HEK293T (cell line): ENCODE data around the gene SCTR.

ENCODE experiments used
- ARNT ChIP-seq: fragments of 450-650 bp; IDR thresholded peaks from 2 replicates; pipeline ENCODE4 v1.6.1; 2017; ENCODE audit warnings: mild to moderate bottlenecking
- BHLHE40 ChIP-seq: fragments of 450-650 bp; IDR thresholded peaks from 2 replicates; pipeline ENCODE4 v1.6.1; 2016; ENCODE audit warnings: mild to moderate bottlenecking, moderate library complexity, borderline replicate concordance
- CTBP1 ChIP-seq: fragments of 450-650 bp; IDR thresholded peaks from 2 replicates; pipeline ENCODE4 v1.6.1; 2016; ENCODE audit warnings: borderline replicate concordance
- ELF4 ChIP-seq: fragments of 450-650 bp; IDR thresholded peaks from 2 replicates; pipeline ENCODE4 v1.6.1; 2017; ENCODE audit warnings: antibody characterized with exemption
- FOXK2 ChIP-seq: fragments of 450-650 bp; IDR thresholded peaks from 2 replicates; pipeline ENCODE4 v1.6.1; 2016; ENCODE audit warnings: mild to moderate bottlenecking
- FOXM1 ChIP-seq: fragments of 450-650 bp; IDR thresholded peaks from 2 replicates; pipeline ENCODE4 v1.6.1; 2017; ENCODE audit warnings: mild to moderate bottlenecking, borderline replicate concordance
- LEF1 ChIP-seq: fragments of 450-650 bp; IDR thresholded peaks from 2 replicates; pipeline ENCODE4 v1.6.1; 2017; ENCODE audit warnings: mild to moderate bottlenecking, borderline replicate concordance
- NFRKB ChIP-seq: fragments of 450-650 bp; IDR thresholded peaks from 2 replicates; pipeline ENCODE4 v1.6.1; 2016; ENCODE audit warnings: mild to moderate bottlenecking, moderate library complexity
- SP1 ChIP-seq: fragments of 450-650 bp; IDR thresholded peaks from 2 replicates; pipeline ENCODE4 v1.6.1; 2017
- SUZ12 ChIP-seq: fragments of 450-650 bp; IDR thresholded peaks from 2 replicates; pipeline ENCODE4 v1.6.1; 2016; ENCODE audit warnings: mild to moderate bottlenecking
- TF ChIP-seq, protein P1 (sequence below): fragments of 450-650 bp; IDR thresholded peaks from 2 replicates; pipeline ENCODE4 v1.6.1; 2016

DNA sequence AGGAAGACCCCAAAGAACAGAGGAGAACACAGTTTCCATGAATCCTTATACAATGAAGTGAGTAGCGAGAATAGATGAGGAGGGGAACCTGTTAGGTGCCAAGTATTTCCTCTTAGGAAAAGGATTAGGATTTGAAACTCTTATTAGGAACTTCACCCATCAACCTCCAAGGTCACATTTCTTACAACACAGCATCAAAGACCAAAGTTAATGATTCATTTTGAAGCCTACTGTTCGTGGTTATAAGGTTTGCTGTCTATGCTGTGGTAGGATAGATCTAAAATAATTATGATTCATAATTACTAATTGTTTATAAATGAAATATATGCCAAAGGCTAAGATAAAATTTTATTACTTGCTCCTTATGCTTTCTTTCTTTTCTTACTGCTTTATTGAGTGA lies 26.1 kb upstream of the SCTR start:
- no peak for TF ChIP-seq FOXM1
- no peak for TF ChIP-seq NFRKB
- TF ChIP-seq, protein P1, sequence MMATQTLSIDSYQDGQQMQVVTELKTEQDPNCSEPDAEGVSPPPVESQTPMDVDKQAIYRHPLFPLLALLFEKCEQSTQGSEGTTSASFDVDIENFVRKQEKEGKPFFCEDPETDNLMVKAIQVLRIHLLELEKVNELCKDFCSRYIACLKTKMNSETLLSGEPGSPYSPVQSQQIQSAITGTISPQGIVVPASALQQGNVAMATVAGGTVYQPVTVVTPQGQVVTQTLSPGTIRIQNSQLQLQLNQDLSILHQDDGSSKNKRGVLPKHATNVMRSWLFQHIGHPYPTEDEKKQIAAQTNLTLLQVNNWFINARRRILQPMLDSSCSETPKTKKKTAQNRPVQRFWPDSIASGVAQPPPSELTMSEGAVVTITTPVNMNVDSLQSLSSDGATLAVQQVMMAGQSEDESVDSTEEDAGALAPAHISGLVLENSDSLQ, result no peak
- TF ChIP-seq ELF4, result no peak
- TF ChIP-seq LEF1, result no peak
- no peak for TF ChIP-seq FOXK2
- TF ChIP-seq SP1, result no peak
- TF ChIP-seq SUZ12, result no peak
- TF ChIP-seq CTBP1, result no peak
- no peak for TF ChIP-seq BHLHE40
- TF ChIP-seq ARNT, result no peak
